ENCODE data around the gene LARGE1. TPM values are rescaled to one million over a fixed set of nuclear protein-coding genes. Genes with fewer than 3 reads are reported as not detected.

LARGE1 gene
- total and polyA plus RNA-seq, 9 of the 15 experiments (the other 6 are each of a cell fraction or from before 2014, with no cell fraction given), result 0.01 to 0.66 (median 0.14) TPM; not detected in 2

DNA sequence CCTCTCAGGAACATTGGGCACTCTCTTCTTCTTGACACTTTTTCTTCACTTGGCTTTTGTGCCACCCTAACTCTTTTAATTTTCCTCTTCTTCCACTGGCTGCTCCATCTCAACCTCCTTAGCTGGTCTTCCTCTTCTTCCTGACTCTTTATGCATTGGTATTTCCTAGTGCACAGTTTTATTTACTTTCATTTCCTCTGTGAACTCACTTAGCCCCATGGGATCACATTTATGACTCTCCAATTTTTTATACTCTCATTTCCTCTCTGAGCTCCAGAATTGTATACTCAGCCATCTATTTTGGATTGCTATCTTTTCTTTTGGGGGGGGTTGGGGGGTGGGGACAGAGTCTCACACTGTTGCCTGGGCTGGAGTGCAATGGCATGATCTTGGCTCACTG, 38.5 kb upstream of the LARGE1 start:
- DNase-seq (ENCODE audit: extremely low read depth in 1 of 4, low spot score in 3 of 4), result no peak
- H3K27ac ChIP-seq (ENCODE audit: extremely low read depth, low read depth, low read length), result no peak overlapping the region
- ChIA-PET POLR2A (no interaction called here), CTCF (ENCODE audit: low intra/inter-chr PET ratio) (no interaction called here)
- no peak for FAIRE-seq
- BruUV-seq (replicated peaks), result no TSS peak
- H3K4me2 ChIP-seq (ENCODE audit: insufficient read depth, low read length), result no peak overlapping the region
- H3K9ac ChIP-seq (ENCODE audit: insufficient read depth in 1 of 2, low read depth in 2 of 2, low read length in 2 of 2), result no peak overlapping the region
- no peak for ATAC-seq
- H3K79me2 ChIP-seq (ENCODE audit: control insufficient read depth, insufficient read depth, low read length), result no peaks in the 10 kb centered on the region
- no peak overlapping the region for H2AFZ ChIP-seq (ENCODE audit: low read depth, low read length)
- intact Hi-C loops (cut with micrococcal nuclease), result no loop called here
- H3K4me3 ChIP-seq, result no peak overlapping the region
- H3K4me1 ChIP-seq (replicated peaks in 1 of 2; ENCODE audit: control insufficient read depth in 2 of 2, insufficient read depth in 2 of 2, low read length in 2 of 2), result no peaks in the 10 kb centered on the region
- no peaks in the 10 kb centered on the region for H4K20me1 ChIP-seq (replicated peaks; ENCODE audit: control insufficient read depth, insufficient read depth, low read length)
- no peaks in the 10 kb centered on the region for H3K27me3 ChIP-seq (ENCODE audit: control insufficient read depth in 2 of 2, insufficient read depth in 2 of 2, low read length in 2 of 2)
- H3K36me3 ChIP-seq (ENCODE audit: control insufficient read depth, insufficient read depth, low read length), result no peaks in the 10 kb centered on the region
- in situ Hi-C loops (cut with MboI), result no loop called here
- H3K9me3 ChIP-seq (replicated peaks; ENCODE audit: control insufficient read depth, insufficient read depth, low read depth, low read length), result no peaks in the 10 kb centered on the region
- TF ChIP-seq, protein P1, sequence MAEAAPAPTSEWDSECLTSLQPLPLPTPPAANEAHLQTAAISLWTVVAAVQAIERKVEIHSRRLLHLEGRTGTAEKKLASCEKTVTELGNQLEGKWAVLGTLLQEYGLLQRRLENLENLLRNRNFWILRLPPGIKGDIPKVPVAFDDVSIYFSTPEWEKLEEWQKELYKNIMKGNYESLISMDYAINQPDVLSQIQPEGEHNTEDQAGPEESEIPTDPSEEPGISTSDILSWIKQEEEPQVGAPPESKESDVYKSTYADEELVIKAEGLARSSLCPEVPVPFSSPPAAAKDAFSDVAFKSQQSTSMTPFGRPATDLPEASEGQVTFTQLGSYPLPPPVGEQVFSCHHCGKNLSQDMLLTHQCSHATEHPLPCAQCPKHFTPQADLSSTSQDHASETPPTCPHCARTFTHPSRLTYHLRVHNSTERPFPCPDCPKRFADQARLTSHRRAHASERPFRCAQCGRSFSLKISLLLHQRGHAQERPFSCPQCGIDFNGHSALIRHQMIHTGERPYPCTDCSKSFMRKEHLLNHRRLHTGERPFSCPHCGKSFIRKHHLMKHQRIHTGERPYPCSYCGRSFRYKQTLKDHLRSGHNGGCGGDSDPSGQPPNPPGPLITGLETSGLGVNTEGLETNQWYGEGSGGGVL (CRISPR knock-in tag; IDR thresholded peaks at IDR 0.05), result no peak
- TF ChIP-seq PHB (CRISPR knock-in tag; IDR thresholded peaks at IDR 0.05), result no peak
- no peak for TF ChIP-seq NR0B1 (IDR thresholded peaks at IDR 0.05; ENCODE audit: partially characterized antibody)
- TF ChIP-seq FOXK1 (CRISPR knock-in tag; IDR thresholded peaks at IDR 0.05; ENCODE audit: borderline replicate concordance), result no peak
- no peak for TF ChIP-seq HDAC6 (IDR thresholded peaks at IDR 0.05; ENCODE audit: low read depth, low read length)
- TF ChIP-seq RBM34 (IDR thresholded peaks at IDR 0.05; ENCODE audit: borderline replicate concordance, insufficient read depth, low read length), result no peak
- TF ChIP-seq ZNF184 (CRISPR knock-in tag; IDR thresholded peaks at IDR 0.05), result no peak
- TF ChIP-seq OTX1 (CRISPR knock-in tag; IDR thresholded peaks at IDR 0.05), result no peak
- no peak for TF ChIP-seq HDGF (IDR thresholded peaks at IDR 0.05)
- no peak for TF ChIP-seq E2F3 (CRISPR knock-in tag; IDR thresholded peaks at IDR 0.05)
- no peak for TF ChIP-seq SRSF9 (IDR thresholded peaks at IDR 0.05; ENCODE audit: borderline replicate concordance, low read depth, low read length)
- no peaks in the 10 kb centered on the region for H3K9me1 ChIP-seq (ENCODE audit: control insufficient read depth, insufficient read depth, low read length)

All from K562 (cell line).